Panc1 (cell line): ENCODE measurements around the gene WWOX. TPM values are rescaled to one million over a fixed set of nuclear protein-coding genes. Genes with fewer than 3 reads are reported as not detected.

Experiments
- ATAC-seq: fragments of 200-7000 bp; cut with Tn5 transposase; 2 replicates; pipeline ENCODE4 v1.9.1; 2020; ENCODE audit warnings: mild to moderate bottlenecking, moderate library complexity
- BruUV-seq: library from RNA; stranded (reverse); fragments of 400-500 nt; replicated peaks from 2 replicates; lab custom pipeline; 2021; lab: Mats Ljungman, UMichigan
- CTCF ChIA-PET: fragments of 300-600 bp; sonication (Branson Sonifier 250); formaldehyde crosslinking; loops from one replicate; lab custom pipeline; 2022; ENCODE audit warnings: antibody characterized with exemption; lab: Charles Lee
- POLR2A ChIA-PET: fragments of 300-600 bp; sonication (Branson Sonifier 250); formaldehyde crosslinking; loops from one replicate; lab custom pipeline; 2022; ENCODE audit warnings: antibody characterized with exemption; lab: Charles Lee
- DNase-seq: peaks from one replicate; pipeline ENCODE4 v3.0.0-alpha.2; 2010; ENCODE audit warnings: low read depth, low spot score
- H3K27ac ChIP-seq: 2 replicates; pipeline ENCODE4 v1.5.1; 2011; ENCODE audit warnings: mild to moderate bottlenecking, low read length, inconsistent platforms
- H3K27me3 ChIP-seq: fragments of 200-500 bp; sonication (Bioruptor generic); 2 replicates; pipeline ENCODE4 v1.6.0; 2014; ENCODE audit warnings: low read length, inconsistent platforms; ENCODE audit not compliant: control insufficient read depth, insufficient read depth
- H3K36me3 ChIP-seq: fragments of 200-500 bp; sonication (Bioruptor generic); 2 replicates; pipeline ENCODE4 v1.5.1; 2014; ENCODE audit warnings: inconsistent platforms, mild to moderate bottlenecking, low read length, moderate library complexity; ENCODE audit not compliant: control insufficient read depth, insufficient read depth
- H3K4me1 ChIP-seq: 2 replicates; pipeline ENCODE4 v1.5.1; 2011; ENCODE audit warnings: inconsistent platforms, mild to moderate bottlenecking, low read length, moderate library complexity; ENCODE audit not compliant: control insufficient read depth, insufficient read depth
- H3K4me3 ChIP-seq, 2 experiments: 2 replicates each; pipeline ENCODE4 v1.5.1; 2011 to 2012; ENCODE audit warnings: low read depth in 2 of 2, low read length in 2 of 2, mild to moderate bottlenecking in 2 of 2, inconsistent platforms in 1 of 2, moderate library complexity in 1 of 2
- H3K9me3 ChIP-seq: fragments of 200-500 bp; sonication (Bioruptor generic); 2 replicates; pipeline ENCODE4 v1.5.1; 2014; ENCODE audit warnings: low read depth, mild to moderate bottlenecking, inconsistent platforms, low read length, moderate library complexity; ENCODE audit not compliant: control insufficient read depth, insufficient read depth
- CTCF ChIP-seq: fragments of 450-650 bp; IDR thresholded peaks from 2 replicates; pipeline ENCODE4 v1.5.1; 2017; ENCODE audit warnings: mild to moderate bottlenecking
- POLR2AphosphoS5 ChIP-seq: IDR thresholded peaks from 2 replicates; pipeline ENCODE4 v1.6.1; 2012; ENCODE audit warnings: mild to moderate bottlenecking, low read depth, low read length, moderate library complexity
- REST ChIP-seq, 2 experiments: IDR thresholded peaks; 2 replicates each; pipeline ENCODE4 v1.6.1; 2011 to 2012; ENCODE audit warnings: low read depth in 2 of 2, control low read depth in 1 of 2, low read length in 1 of 2, mild to moderate bottlenecking in 1 of 2, moderate library complexity in 1 of 2; ENCODE audit not compliant: insufficient read depth in 1 of 2
- SIN3A ChIP-seq: IDR thresholded peaks from 2 replicates; pipeline ENCODE4 v1.6.1; 2012; ENCODE audit warnings: low read depth, mild to moderate bottlenecking, low read length, moderate library complexity, borderline replicate concordance; ENCODE audit not compliant: insufficient read depth
- TCF7L2 ChIP-seq: IDR thresholded peaks from 2 replicates; pipeline ENCODE4 v1.6.1; 2011; ENCODE audit warnings: mild to moderate bottlenecking, low read depth, low read length, inconsistent platforms
- in situ Hi-C: cut with HindIII; loops from 2 replicates; pipeline ENCODE4 v1.10.0; 2016; ENCODE audit warnings: low sequenced_read_pairs, low pct_unique_long_range_greater_than_20kb
- intact Hi-C: fragments of 100-400 bp; cut with micrococcal nuclease; formaldehyde crosslinking; loops from one replicate; pipeline ENCODE4 v1.10.0; 2022; ENCODE audit not compliant: unreplicated experiment
- total RNA-seq: library from RNA; stranded (reverse); gene quantifications from one replicate; pipeline ENCODE4 v1.2.1, GENCODE V29; 2021; ENCODE audit not compliant: unreplicated experiment

WWOX gene
- total RNA-seq, 1 experiment from 2014 or later, result 12.5 TPM

DNA sequence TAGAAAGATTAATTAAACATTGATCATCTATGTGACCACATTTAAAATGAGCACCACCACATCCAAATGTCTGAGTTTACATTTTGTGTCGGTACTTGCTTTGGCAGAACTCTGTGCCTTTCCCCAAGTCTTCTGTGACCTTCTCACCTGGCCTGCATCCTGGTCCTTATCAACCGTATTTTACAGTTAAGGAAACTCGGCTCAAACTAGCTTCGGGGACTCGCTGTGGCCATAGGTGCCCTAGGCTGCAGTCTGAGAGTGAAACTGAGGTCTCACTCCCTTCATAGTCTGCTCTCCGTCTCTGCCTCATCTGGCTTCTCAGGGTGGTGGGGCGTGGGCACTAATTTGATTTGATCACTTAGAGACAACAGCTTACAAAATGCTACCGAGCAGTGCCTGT lies 555.5 kb downstream of the WWOX start:
- ChIA-PET POLR2A (no interaction called here), CTCF (no interaction called here)
- intact Hi-C loops (no loop called here), in situ Hi-C loops (no loop called here)
- Histone ChIP-seq H3K4me3 (no peak overlapping the region), H3K27ac (no peak overlapping the region), H3K27me3 (no peaks in the 10 kb centered on the region), H3K9me3 (no peaks in the 10 kb centered on the region), H3K36me3 (no peaks in the 10 kb centered on the region), H3K4me1 (no peaks in the 10 kb centered on the region)
- ATAC-seq (no peak), DNase-seq (no peak)
- no TSS peak for BruUV-seq
- TF ChIP-seq SIN3A, result no peak
- no peak for TF ChIP-seq TCF7L2
- no peak for TF ChIP-seq REST (IDR thresholded peaks at IDR 0.05; ENCODE audit: insufficient read depth in 1 of 2, low read depth in 2 of 2, low read length in 1 of 2)
- no peak for TF ChIP-seq CTCF
- no peak for TF ChIP-seq POLR2AphosphoS5

DNA sequence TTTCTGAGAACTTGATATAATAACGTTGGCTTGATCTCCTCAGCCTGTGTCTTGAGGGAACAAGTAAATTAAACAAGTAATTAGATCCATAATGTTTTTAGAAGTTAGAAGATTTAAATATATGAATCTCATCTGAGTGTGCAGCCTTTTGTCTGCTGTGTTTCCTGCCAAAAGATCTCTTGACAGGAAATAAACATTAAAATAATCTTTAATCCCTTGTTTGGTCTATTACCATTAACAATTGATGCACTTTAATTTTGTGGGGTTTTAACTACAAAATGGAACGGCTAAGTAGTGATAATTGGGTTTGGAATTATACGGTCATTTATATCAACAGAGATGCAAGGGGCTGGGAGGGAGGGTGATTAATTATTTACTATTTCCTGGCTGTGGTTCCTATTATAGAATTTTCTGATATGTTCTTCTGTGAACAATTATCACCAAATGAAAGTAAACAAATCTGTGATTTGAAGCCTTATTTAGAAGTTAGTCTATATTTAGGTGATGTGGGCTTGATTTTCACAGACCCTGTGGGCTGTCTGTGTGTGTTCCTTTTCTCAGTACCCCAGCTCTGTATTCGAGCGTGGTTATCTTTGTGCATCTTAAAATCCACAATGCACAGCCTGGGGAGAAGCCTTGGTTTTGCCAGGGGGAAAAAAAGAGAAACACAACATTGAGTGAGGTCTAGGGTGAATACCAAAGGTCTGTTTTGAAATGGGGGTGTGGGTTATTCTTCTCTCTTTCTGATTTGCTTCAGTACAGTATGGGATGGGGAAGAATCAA lies 556.1 kb downstream of the WWOX start:
- TF ChIP-seq REST (IDR thresholded peaks at IDR 0.05; ENCODE audit: insufficient read depth in 1 of 2, low read depth in 2 of 2, low read length in 1 of 2), result no peak
- no peak for TF ChIP-seq POLR2AphosphoS5
- TF ChIP-seq SIN3A, result no peak
- TF ChIP-seq CTCF, result no peak
- TF ChIP-seq TCF7L2, result no peak
- intact Hi-C loops, result no loop called here

More for the DNA sequence above, 556.1 kb downstream of the WWOX start:
- BruUV-seq, result no TSS peak
- Histone ChIP-seq H3K4me1 (no peaks in the 10 kb centered on the region), H3K4me3 (no peak overlapping the region), H3K36me3 (no peaks in the 10 kb centered on the region), H3K27ac (no peak overlapping the region), H3K9me3 (no peaks in the 10 kb centered on the region), H3K27me3 (no peaks in the 10 kb centered on the region)
- in situ Hi-C loops, result no loop called here
- ATAC-seq, result no peak
- CTCF ChIA-PET, result no interaction called here
- no peak for DNase-seq
- POLR2A ChIA-PET, result no interaction called here
